Caco-2 (cell line): ENCODE results near the gene ATG10. TPM values are rescaled to one million over a fixed set of nuclear protein-coding genes. Genes with fewer than 3 reads are reported as not detected.

ENCODE experiments used
- BruUV-seq: library from RNA; stranded (reverse); fragments of 400-500 nt; replicated peaks from 2 replicates; lab custom pipeline; 2021; lab: Mats Ljungman, UMichigan
- CTCF ChIA-PET: fragments of 300-600 bp; sonication (Branson Sonifier 250); formaldehyde crosslinking; loops from one replicate; lab custom pipeline; 2022; ENCODE audit warnings: antibody characterized with exemption; lab: Charles Lee
- POLR2A ChIA-PET: fragments of 300-600 bp; sonication (Branson Sonifier 250); formaldehyde crosslinking; loops from one replicate; lab custom pipeline; 2022; ENCODE audit warnings: antibody characterized with exemption; lab: Charles Lee
- DNase-seq, 2 experiments: peaks; one replicate each; pipeline versions ENCODE4 v3.0.0 to v3.0.0-alpha.2; 2020 to 2022
- H3K27me3 ChIP-seq: replicated peaks from 2 replicates; pipeline ENCODE4 v1.6.0; 2011; ENCODE audit warnings: low read length; ENCODE audit not compliant: control insufficient read depth, insufficient read depth
- H3K36me3 ChIP-seq: 2 replicates; pipeline ENCODE4 v1.5.1; 2011; ENCODE audit warnings: low read length; ENCODE audit not compliant: control insufficient read depth, insufficient read depth
- H3K4me1 ChIP-seq: fragments of 250-450 bp; sonication (Bioruptor Pico); 2 replicates; pipeline ENCODE4 v1.5.1; 2020; ENCODE audit warnings: mild to moderate bottlenecking
- H3K4me3 ChIP-seq: 2 replicates; pipeline ENCODE4 v1.5.1; 2011; ENCODE audit warnings: low read depth, mild to moderate bottlenecking, control low read depth, low read length
- H3K9me3 ChIP-seq: fragments of 250-450 bp; sonication (Bioruptor Pico); 2 replicates; pipeline ENCODE4 v1.5.1; 2020; ENCODE audit warnings: mild to moderate bottlenecking, moderate library complexity
- H3K27ac Mint-ChIP-seq: one replicate; pipeline ENCODE4 v1.8.0; 2022; ENCODE audit warnings: mixed read lengths; ENCODE audit not compliant: unreplicated experiment
- H3K27me3 Mint-ChIP-seq: one replicate; pipeline ENCODE4 v1.8.0; 2022; ENCODE audit warnings: mixed read lengths; ENCODE audit not compliant: insufficient read depth, unreplicated experiment
- H3K36me3 Mint-ChIP-seq: one replicate; pipeline ENCODE4 v1.8.0; 2022; ENCODE audit warnings: mild to moderate bottlenecking, mixed read lengths; ENCODE audit not compliant: insufficient read depth, unreplicated experiment
- H3K4me1 Mint-ChIP-seq: one replicate; pipeline ENCODE4 v1.8.0; 2022; ENCODE audit warnings: low read depth, mixed read lengths; ENCODE audit not compliant: unreplicated experiment
- H3K4me3 Mint-ChIP-seq: one replicate; pipeline ENCODE4 v1.8.0; 2022; ENCODE audit warnings: mild to moderate bottlenecking, moderate library complexity, mixed read lengths; ENCODE audit not compliant: unreplicated experiment
- H3K9me3 Mint-ChIP-seq: one replicate; pipeline ENCODE4 v1.8.0; 2022; ENCODE audit warnings: mixed read lengths; ENCODE audit not compliant: unreplicated experiment
- CTCF ChIP-seq, 2 experiments: fragments of 200-600 bp in 1 of 2; IDR thresholded peaks; 1 replicate in 1 of 2; 2 replicates in 1 of 2; pipeline versions ENCODE4 v1.5.1 to v1.8.0; 2011 to 2022; ENCODE audit warnings: antibody characterized with exemption in 1 of 2, control low read depth in 1 of 2, inconsistent platforms in 1 of 2, low read depth in 1 of 2, low read length in 1 of 2, mild to moderate bottlenecking in 1 of 2, moderate library complexity in 1 of 2; ENCODE audit not compliant: insufficient read depth in 1 of 2, severe bottlenecking in 1 of 2, unreplicated experiment in 1 of 2
- intact Hi-C: fragments of 100-400 bp; cut with micrococcal nuclease; formaldehyde crosslinking; loops from one replicate; pipeline ENCODE4 v1.10.0; 2022; ENCODE audit not compliant: unreplicated experiment
- total RNA-seq: library from RNA; stranded (reverse); gene quantifications from 2 replicates; pipeline ENCODE4 v1.2.3, GENCODE V29; 2022

The ATG10 gene
- total RNA-seq, 1 experiment from 2014 or later, result 5.8 TPM

- DNase-seq, result no peak
- intact Hi-C loops, result no loop called here
- H3K4me1 Mint-ChIP-seq, result no peaks in the 10 kb centered on the region
- H3K27ac Mint-ChIP-seq, result no peak overlapping the region
- no peaks in the 10 kb centered on the region for H3K9me3 Mint-ChIP-seq
- no peak for TF ChIP-seq CTCF (IDR thresholded peaks at IDR 0.05; ENCODE audit: insufficient read depth in 1 of 2, low read depth in 1 of 2, low read length in 1 of 2, severe bottlenecking in 1 of 2, unreplicated experiment in 1 of 2)
- Histone ChIP-seq H3K4me3 (no peak overlapping the region), H3K4me1 (no peaks in the 10 kb centered on the region), H3K36me3 (no peaks in the 10 kb centered on the region), H3K9me3 (no peaks in the 10 kb centered on the region; the same call in 1 of the 2 replicates), H3K27me3 (no peaks in the 10 kb centered on the region)
- no peak overlapping the region for H3K4me3 Mint-ChIP-seq
- no peaks in the 10 kb centered on the region for H3K27me3 Mint-ChIP-seq
- ChIA-PET CTCF (no interaction called here), POLR2A (no interaction called here)
- H3K36me3 Mint-ChIP-seq, result no peaks in the 10 kb centered on the region
- BruUV-seq, result no TSS peak
Measured at GRCh38 chr5:82296929-82297328, 325.1 kb downstream of the ATG10 start.

GRCh38 chr5:82297711-82298110, 325.9 kb downstream of the ATG10 start:
- Mint-ChIP-seq H3K4me3 (no peak overlapping the region), H3K9me3 (no peaks in the 10 kb centered on the region), H3K36me3 (no peaks in the 10 kb centered on the region), H3K27ac (no peak overlapping the region), H3K27me3 (no peaks in the 10 kb centered on the region), H3K4me1 (no peaks in the 10 kb centered on the region)
- no peak overlapping the region for H3K4me3 ChIP-seq
- no TSS peak for BruUV-seq
- no peaks in the 10 kb centered on the region for H3K4me1 ChIP-seq
- DNase-seq, result no peak
- POLR2A ChIA-PET, result no interaction called here
- H3K9me3 ChIP-seq, result no peaks in the 10 kb centered on the region; the same call in 1 of the 2 replicates
- CTCF ChIA-PET, result no interaction called here
- no peaks in the 10 kb centered on the region for H3K36me3 ChIP-seq
- TF ChIP-seq CTCF (IDR thresholded peaks at IDR 0.05; ENCODE audit: insufficient read depth in 1 of 2, low read depth in 1 of 2, low read length in 1 of 2, severe bottlenecking in 1 of 2, unreplicated experiment in 1 of 2), result no peak
- intact Hi-C loops, result no loop called here
- H3K27me3 ChIP-seq, result no peaks in the 10 kb centered on the region

- no peak for DNase-seq
- Histone ChIP-seq H3K9me3 (no peaks in the 10 kb centered on the region; the same call in 1 of the 2 replicates), H3K36me3 (no peaks in the 10 kb centered on the region), H3K4me3 (no peak overlapping the region), H3K27me3 (no peaks in the 10 kb centered on the region), H3K4me1 (no peaks in the 10 kb centered on the region)
- ChIA-PET CTCF (no interaction called here), POLR2A (no interaction called here)
- Mint-ChIP-seq H3K4me3 (no peak overlapping the region), H3K9me3 (no peaks in the 10 kb centered on the region), H3K27ac (no peak overlapping the region), H3K36me3 (no peaks in the 10 kb centered on the region), H3K4me1 (no peaks in the 10 kb centered on the region), H3K27me3 (no peaks in the 10 kb centered on the region)
- no TSS peak for BruUV-seq
- TF ChIP-seq CTCF (IDR thresholded peaks at IDR 0.05; ENCODE audit: insufficient read depth in 1 of 2, low read depth in 1 of 2, low read length in 1 of 2, severe bottlenecking in 1 of 2, unreplicated experiment in 1 of 2), result no peak
- intact Hi-C loops, result no loop called here
Measured at GRCh38 chr5:82298668-82299067, 326.8 kb downstream of the ATG10 start.
